WTC11 (cell line): ENCODE data around the gene ZNF501. TPM values are rescaled to one million over a fixed set of nuclear protein-coding genes. Genes with fewer than 3 reads are reported as not detected.
A peak's percentile ranks its signal among the peaks of the same experiment; 100 is the strongest.

Experiments used
- ATF1 ChIP-seq: sonication (generic); formaldehyde crosslinking; IDR thresholded peaks from 2 replicates; pipeline ENCODE4 v1.8.1; 2023; ENCODE audit warnings: mild to moderate bottlenecking, moderate library complexity, missing genetic modification reagents
- ATF2 ChIP-seq: sonication (generic); formaldehyde crosslinking; IDR thresholded peaks from 2 replicates; pipeline ENCODE4 v1.8.1; 2022; ENCODE audit warnings: low read depth, missing genetic modification reagents, borderline replicate concordance
- CBFB ChIP-seq: sonication (generic); formaldehyde crosslinking; IDR thresholded peaks from 2 replicates; pipeline ENCODE4 v1.8.1; 2022; ENCODE audit warnings: mild to moderate bottlenecking, low read depth, missing genetic modification reagents
- CREB1 ChIP-seq: sonication (generic); formaldehyde crosslinking; IDR thresholded peaks from 2 replicates; pipeline ENCODE4 v1.8.0; 2023; ENCODE audit warnings: mild to moderate bottlenecking, missing genetic modification reagents
- CREM ChIP-seq: sonication (generic); formaldehyde crosslinking; IDR thresholded peaks from 2 replicates; pipeline ENCODE4 v1.8.1; 2022; ENCODE audit warnings: mild to moderate bottlenecking, missing genetic modification reagents, moderate library complexity
- E2F1 ChIP-seq: sonication (generic); formaldehyde crosslinking; IDR thresholded peaks from 2 replicates; pipeline ENCODE4 v1.8.0; 2022; ENCODE audit warnings: mild to moderate bottlenecking, missing genetic modification reagents
- E2F4 ChIP-seq: sonication (generic); formaldehyde crosslinking; IDR thresholded peaks from 2 replicates; pipeline ENCODE4 v1.8.1; 2022; ENCODE audit warnings: low read depth, mild to moderate bottlenecking, moderate library complexity, missing genetic modification reagents, borderline replicate concordance
- FOXK1 ChIP-seq: sonication (generic); formaldehyde crosslinking; IDR thresholded peaks from 2 replicates; pipeline ENCODE4 v1.8.0; 2022; ENCODE audit warnings: mild to moderate bottlenecking, moderate library complexity, missing genetic modification reagents
- FOXP1 ChIP-seq: sonication (generic); formaldehyde crosslinking; IDR thresholded peaks from 2 replicates; pipeline ENCODE4 v1.8.0; 2022; ENCODE audit warnings: missing genetic modification reagents, mild to moderate bottlenecking, moderate library complexity, borderline replicate concordance
- GABPB1 ChIP-seq: sonication (generic); formaldehyde crosslinking; IDR thresholded peaks from 2 replicates; pipeline ENCODE4 v1.8.1; 2023; ENCODE audit warnings: mild to moderate bottlenecking, missing genetic modification reagents
- JUN ChIP-seq: sonication (generic); formaldehyde crosslinking; IDR thresholded peaks from 2 replicates; pipeline ENCODE4 v1.8.0; 2023; ENCODE audit warnings: mild to moderate bottlenecking, missing genetic modification reagents
- MYBL2 ChIP-seq: sonication (generic); formaldehyde crosslinking; IDR thresholded peaks from 2 replicates; pipeline ENCODE4 v1.8.1; 2023; ENCODE audit warnings: mild to moderate bottlenecking, moderate library complexity, missing genetic modification reagents
- NR2C2 ChIP-seq: sonication (generic); formaldehyde crosslinking; IDR thresholded peaks from 2 replicates; pipeline ENCODE4 v1.8.0; 2022; ENCODE audit warnings: mild to moderate bottlenecking, missing genetic modification reagents
- RELA ChIP-seq: sonication (generic); formaldehyde crosslinking; IDR thresholded peaks from 2 replicates; pipeline ENCODE4 v1.8.1; 2022; ENCODE audit warnings: missing genetic modification reagents, mild to moderate bottlenecking, borderline replicate concordance
- SMAD3 ChIP-seq: sonication (generic); formaldehyde crosslinking; IDR thresholded peaks from 2 replicates; pipeline ENCODE4 v1.8.0; 2022; ENCODE audit warnings: missing genetic modification reagents, mild to moderate bottlenecking, borderline replicate concordance
- TCF7 ChIP-seq: sonication (generic); formaldehyde crosslinking; IDR thresholded peaks from 2 replicates; pipeline ENCODE4 v1.8.0; 2022; ENCODE audit warnings: mild to moderate bottlenecking, low read depth, missing genetic modification reagents, moderate library complexity
- TEAD1 ChIP-seq: sonication (generic); formaldehyde crosslinking; IDR thresholded peaks from 2 replicates; pipeline ENCODE4 v1.8.0; 2022; ENCODE audit warnings: mild to moderate bottlenecking, missing genetic modification reagents
- ZBTB21 ChIP-seq: sonication (generic); formaldehyde crosslinking; IDR thresholded peaks from 2 replicates; pipeline ENCODE4 v1.8.1; 2023; ENCODE audit warnings: mild to moderate bottlenecking, missing genetic modification reagents, borderline replicate concordance
- ZNF121 ChIP-seq: sonication (generic); formaldehyde crosslinking; IDR thresholded peaks from 2 replicates; pipeline ENCODE4 v1.8.0; 2023; ENCODE audit warnings: missing genetic modification reagents
- ZNF281 ChIP-seq: sonication (generic); formaldehyde crosslinking; IDR thresholded peaks from 2 replicates; pipeline ENCODE4 v1.8.0; 2023; ENCODE audit warnings: mild to moderate bottlenecking, missing genetic modification reagents
- ZNF317 ChIP-seq: sonication (generic); formaldehyde crosslinking; IDR thresholded peaks from 2 replicates; pipeline ENCODE4 v1.8.1; 2023; ENCODE audit warnings: low read depth, mild to moderate bottlenecking, moderate library complexity, missing genetic modification reagents, borderline replicate concordance
- ZSCAN18 ChIP-seq: fragments of 250-450 bp; sonication (Bioruptor Pico); IDR thresholded peaks from 2 replicates; pipeline ENCODE4 v2.1.2; 2022; ENCODE audit warnings: mild to moderate bottlenecking, moderate library complexity
- total RNA-seq: library from RNA; stranded (reverse); gene quantifications from 3 replicates; pipeline ENCODE4 v1.2.3, GENCODE V29; 2021
- TF ChIP-seq, protein P1 (sequence below): sonication (generic); formaldehyde crosslinking; IDR thresholded peaks from 2 replicates; pipeline ENCODE4 v1.8.1; 2023; ENCODE audit warnings: mild to moderate bottlenecking, moderate library complexity, missing genetic modification reagents
- TF ChIP-seq, protein P2 (sequence below): sonication (generic); formaldehyde crosslinking; IDR thresholded peaks from 2 replicates; pipeline ENCODE4 v1.8.1; 2022; ENCODE audit warnings: mild to moderate bottlenecking, moderate library complexity, missing genetic modification reagents
- TF ChIP-seq, protein P3 (sequence below): sonication (generic); formaldehyde crosslinking; IDR thresholded peaks from 2 replicates; pipeline ENCODE4 v1.8.0; 2022; ENCODE audit warnings: mild to moderate bottlenecking, missing genetic modification reagents

Gene ZNF501
- total RNA-seq, 1 experiment from 2014 or later, result 8.8 TPM

- 0 out of 2 replicates have a peak, but pooled peaks have one; percentile 40 for TF ChIP-seq ATF1
- TF ChIP-seq CBFB, result no peak
- TF ChIP-seq TEAD1, result peak; percentile 77
- TF ChIP-seq ZSCAN18 (CRISPR knock-in tag), result no peak
- no peak for TF ChIP-seq TCF7 (CRISPR knock-in tag)
- peak; percentile 99 for TF ChIP-seq E2F4 (CRISPR knock-in tag)
- peak; percentile 99 for TF ChIP-seq MYBL2 (CRISPR knock-in tag)
- TF ChIP-seq E2F1 (CRISPR knock-in tag), result 0 out of 2 replicates have a peak, but pooled peaks have one; percentile 30
- TF ChIP-seq, protein P1, sequence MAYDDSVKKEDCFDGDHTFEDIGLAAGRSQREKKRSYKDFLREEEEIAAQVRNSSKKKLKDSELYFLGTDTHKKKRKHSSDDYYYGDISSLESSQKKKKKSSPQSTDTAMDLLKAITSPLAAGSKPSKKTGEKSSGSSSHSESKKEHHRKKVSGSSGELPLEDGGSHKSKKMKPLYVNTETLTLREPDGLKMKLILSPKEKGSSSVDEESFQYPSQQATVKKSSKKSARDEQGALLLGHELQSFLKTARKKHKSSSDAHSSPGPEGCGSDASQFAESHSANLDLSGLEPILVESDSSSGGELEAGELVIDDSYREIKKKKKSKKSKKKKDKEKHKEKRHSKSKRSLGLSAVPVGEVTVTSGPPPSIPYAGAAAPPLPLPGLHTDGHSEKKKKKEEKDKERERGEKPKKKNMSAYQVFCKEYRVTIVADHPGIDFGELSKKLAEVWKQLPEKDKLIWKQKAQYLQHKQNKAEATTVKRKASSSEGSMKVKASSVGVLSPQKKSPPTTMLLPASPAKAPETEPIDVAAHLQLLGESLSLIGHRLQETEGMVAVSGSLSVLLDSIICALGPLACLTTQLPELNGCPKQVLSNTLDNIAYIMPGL (CRISPR knock-in tag), result peak; percentile 95
- TF ChIP-seq ZNF317 (CRISPR knock-in tag), result 0 out of 2 replicates have a peak, but pooled peaks have one; percentile 24
- peak; percentile 77; the same call in 1 of the 2 replicates for TF ChIP-seq CREB1 (CRISPR knock-in tag)
- TF ChIP-seq, protein P2, sequence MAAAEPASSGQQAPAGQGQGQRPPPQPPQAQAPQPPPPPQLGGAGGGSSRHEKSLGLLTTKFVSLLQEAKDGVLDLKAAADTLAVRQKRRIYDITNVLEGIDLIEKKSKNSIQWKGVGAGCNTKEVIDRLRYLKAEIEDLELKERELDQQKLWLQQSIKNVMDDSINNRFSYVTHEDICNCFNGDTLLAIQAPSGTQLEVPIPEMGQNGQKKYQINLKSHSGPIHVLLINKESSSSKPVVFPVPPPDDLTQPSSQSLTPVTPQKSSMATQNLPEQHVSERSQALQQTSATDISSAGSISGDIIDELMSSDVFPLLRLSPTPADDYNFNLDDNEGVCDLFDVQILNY (CRISPR knock-in tag), result peak; percentile 97
- no peak for TF ChIP-seq ZBTB21 (CRISPR knock-in tag)
- TF ChIP-seq CREM (CRISPR knock-in tag), result peak; percentile 98
- TF ChIP-seq ATF2 (CRISPR knock-in tag), result no peak
- no peak for TF ChIP-seq JUN (CRISPR knock-in tag)
- peak; percentile 61; the same call in 1 of the 2 replicates for TF ChIP-seq SMAD3 (CRISPR knock-in tag)
- peak; percentile 84 for TF ChIP-seq FOXK1 (CRISPR knock-in tag)
- TF ChIP-seq RELA (CRISPR knock-in tag), result 0 out of 2 replicates have a peak, but pooled peaks have one; percentile 61
- TF ChIP-seq, protein P3, sequence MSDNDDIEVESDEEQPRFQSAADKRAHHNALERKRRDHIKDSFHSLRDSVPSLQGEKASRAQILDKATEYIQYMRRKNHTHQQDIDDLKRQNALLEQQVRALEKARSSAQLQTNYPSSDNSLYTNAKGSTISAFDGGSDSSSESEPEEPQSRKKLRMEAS, result peak; percentile 91
- no peak for TF ChIP-seq NR2C2
- no peak for TF ChIP-seq ZNF281 (CRISPR knock-in tag)
- peak; percentile 64 for TF ChIP-seq GABPB1 (CRISPR knock-in tag)
- TF ChIP-seq FOXP1 (CRISPR knock-in tag), result peak; percentile 89; the same call in 1 of the 2 replicates
- TF ChIP-seq ZNF121 (CRISPR knock-in tag), result no peak
These were observed 32.2 kb downstream of the ZNF501 start, which contains the start of the genes KIAA1143 and KIF15 (continued) for GRCh38 chr3:44761424-44762169.
